HG03460 (cell line): ENCODE data around the gene MSLN.

Experiments used
- ATAC-seq: cut with Tn5 transposase; IDR thresholded peaks from one replicate; pipeline ENCODE4 v1.9.1; 2021; ENCODE audit not compliant: unreplicated experiment

MSLN gene

DNA sequence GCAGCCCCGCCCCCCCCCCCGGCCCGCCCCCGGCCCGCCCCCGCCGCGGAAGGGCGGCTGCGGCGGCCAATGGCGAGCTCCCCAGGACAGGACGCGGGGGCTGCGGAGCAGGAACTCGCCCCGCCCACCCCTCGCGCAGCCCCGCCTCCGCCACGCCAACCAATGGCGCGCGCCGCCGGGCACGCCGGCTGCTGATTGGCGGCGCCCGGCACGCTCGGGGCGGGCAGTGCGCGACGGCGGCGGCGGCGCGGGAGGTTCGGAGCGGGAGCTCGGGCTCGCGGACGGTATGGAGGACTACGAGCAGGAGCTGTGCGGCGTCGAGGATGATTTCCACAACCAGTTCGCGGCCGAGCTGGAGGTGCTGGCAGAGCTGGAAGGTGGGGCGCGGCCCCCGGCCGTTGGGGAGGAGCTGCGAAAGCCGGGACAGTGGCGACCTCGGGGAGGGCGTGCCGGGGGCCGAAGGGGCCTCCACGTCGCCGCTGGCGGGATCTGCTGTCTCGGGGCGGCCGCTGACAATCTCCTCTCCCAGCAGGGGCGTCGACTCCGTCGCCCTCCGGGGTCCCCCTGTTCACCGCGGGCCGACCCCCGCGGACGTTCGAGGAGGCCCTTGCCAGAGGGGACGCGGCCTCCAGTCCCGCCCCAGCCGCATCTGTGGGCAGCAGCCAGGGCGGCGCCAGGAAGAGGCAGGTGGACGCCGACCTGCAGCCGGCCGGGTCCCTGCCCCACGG lies 28.0 kb downstream of the MSLN start, which contains the start of gene CHTF18:
Gene CHTF18 (plus strand): TSS at position 222 of the 728 bp plus-strand sequence. CDS start 65 bp downstream, at position 287.
- peak; percentile 51 for ATAC-seq

DNA sequence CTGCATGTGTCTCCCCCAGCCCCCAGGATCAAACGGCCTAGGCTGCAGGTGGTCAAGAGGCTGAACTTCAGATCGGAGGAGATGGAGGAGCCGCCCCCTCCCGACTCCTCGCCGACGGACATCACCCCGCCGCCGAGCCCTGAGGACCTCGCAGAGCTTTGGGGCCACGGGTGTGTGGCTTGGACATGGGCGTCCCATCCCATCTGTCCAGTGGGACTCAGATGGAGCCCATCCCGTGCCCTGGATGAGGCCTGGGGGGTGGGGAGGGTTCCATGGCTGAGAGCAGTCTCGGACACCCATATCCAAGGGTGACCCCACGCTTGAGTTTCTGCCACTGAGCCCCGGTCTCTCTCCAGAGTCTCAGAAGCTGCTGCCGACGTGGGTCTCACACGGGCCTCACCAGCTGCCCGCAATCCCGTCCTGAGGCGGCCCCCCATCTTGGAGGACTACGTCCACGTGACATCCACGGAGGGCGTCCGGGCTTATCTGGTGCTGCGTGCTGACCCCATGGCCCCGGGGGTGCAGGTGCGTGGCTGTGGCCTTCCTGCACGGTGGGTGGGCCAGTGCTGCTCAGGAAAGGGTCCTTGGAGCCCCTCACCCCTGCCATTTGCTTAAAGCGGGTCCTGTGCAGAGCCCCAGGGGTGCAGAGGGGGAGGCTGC lies 28.8 kb downstream of the MSLN start:
- no peak for ATAC-seq

DNA sequence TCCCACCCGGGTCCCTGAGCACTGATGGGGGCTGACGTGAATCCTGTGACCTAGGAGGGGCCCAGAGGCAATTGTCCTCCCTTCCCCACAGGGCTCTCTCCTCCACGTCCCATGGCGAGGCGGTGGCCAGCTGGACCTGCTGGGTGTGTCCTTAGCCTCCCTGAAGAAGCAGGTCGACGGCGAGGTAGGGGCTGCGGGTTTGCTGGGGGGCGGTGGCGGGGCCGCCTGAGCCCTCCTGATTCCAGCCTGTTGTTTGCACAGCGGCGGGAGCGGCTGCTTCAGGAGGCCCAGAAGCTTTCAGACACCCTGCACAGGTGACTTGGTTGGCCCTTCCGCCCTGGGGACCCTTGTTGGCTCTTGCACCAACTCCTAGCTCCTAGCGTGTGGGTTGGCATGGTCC lies 29.6 kb downstream of the MSLN start:
- no peak for ATAC-seq

DNA sequence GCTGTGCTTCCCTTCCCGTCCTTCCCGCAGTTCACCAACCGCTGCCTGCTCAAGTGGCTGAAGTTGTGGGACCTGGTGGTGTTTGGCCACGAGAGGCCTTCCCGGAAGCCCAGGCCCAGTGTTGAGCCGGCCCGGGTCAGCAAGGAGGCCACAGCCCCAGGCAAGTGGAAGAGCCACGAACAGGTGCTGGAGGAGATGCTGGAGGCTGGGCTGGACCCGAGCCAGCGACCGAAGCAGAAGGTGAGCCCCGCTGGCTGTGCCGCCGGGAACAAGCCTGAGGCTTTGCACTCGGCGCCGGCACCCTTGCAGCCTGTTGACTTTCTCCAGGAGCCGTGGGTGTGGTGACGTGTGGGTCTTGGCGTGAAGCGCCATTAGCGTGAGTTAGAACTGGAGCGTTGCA lies 30.6 kb downstream of the MSLN start:
- ATAC-seq = no peak

DNA sequence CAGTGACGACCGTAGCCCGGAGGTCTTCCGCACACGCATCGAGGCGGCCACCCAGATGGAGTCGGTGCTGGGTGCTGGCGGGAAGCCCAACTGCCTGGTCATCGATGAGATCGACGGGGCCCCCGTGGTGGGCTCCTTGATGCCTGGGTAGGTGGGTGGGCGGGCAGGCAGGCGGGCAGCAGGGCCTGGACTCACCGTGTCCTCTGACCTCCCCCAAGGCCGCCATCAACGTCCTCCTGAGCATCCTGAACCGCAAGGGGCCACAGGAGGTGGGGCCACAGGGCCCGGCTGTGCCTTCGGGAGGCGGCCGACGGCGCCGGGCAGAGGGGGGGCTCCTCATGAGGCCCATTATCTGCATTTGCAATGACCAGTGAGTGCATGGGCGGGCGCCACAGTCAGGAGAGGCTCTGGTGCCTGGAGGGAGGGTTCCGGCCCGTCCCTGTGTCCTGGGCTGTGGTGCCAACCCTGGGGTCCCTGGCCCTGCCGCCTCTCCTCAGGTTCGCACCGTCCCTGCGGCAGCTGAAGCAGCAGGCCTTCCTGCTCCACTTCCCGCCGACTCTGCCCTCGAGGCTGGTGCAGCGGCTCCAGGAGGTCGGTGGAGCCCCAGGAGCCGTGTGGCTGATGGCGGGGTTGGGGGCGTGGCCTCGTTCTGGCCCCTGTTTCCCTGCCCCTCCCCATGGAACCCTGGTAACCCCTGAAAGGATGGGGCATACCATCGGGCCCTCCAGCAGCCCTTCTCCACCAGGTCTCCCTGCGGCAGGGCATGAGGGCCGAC lies 31.9 kb downstream of the MSLN start:
- no peak for ATAC-seq

DNA sequence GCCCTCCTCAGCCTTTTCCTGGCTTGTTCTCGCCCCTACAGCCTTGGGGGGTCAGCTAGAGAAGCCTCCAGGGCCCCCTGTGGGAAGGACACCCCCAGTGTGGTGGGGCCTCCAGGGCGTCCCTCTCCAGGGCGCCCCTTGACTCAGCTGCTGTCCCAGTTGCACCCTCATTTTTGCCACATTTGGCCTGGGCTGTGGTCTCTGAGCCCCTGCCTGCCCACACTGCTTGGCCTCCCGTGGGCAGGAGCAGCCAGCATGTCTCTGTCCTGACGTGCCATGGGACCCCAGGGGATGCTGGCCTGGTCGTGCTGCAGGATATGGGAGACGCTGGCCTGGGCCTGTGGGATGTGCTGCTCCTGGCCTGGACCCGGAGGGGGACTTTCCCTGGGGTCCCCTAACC lies 32.9 kb downstream of the MSLN start:
- ATAC-seq = no peak

DNA sequence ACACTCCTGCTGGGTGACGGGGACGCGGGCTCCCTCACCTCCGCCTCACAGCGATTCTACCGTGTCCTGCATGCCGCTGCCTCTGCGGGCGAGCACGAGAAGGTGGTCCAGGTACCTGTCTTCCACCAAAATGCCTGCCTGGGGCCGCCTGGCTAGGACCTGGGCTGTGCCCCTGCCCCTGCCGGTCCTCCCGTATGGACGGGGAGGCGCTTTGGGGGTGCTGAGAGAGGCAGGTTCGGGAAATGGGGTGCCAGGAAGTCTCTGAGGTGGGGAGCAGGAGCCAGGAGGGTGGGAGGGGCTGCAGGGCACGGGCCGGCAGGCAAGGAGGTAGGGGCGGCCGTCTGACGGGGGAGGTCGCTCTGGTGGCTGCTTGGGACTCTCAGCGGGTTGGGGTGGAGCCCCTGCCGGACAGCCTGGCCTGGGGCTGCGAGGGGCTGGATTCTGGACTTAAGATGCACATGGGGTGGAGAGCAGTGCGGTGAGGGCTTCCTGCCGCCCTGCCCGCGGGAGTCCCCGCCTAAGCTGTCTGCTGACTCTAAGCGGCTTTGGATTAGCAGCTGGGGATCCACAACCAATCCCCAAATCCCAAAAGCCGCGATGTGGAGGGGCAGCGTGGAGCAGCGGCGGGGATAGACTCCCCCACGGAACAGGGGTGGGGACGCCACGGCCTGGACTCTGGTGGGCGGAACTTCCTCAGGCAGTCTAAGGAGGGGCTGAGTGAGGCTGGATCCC lies 33.7 kb downstream of the MSLN start:
- ATAC-seq = no peak

DNA sequence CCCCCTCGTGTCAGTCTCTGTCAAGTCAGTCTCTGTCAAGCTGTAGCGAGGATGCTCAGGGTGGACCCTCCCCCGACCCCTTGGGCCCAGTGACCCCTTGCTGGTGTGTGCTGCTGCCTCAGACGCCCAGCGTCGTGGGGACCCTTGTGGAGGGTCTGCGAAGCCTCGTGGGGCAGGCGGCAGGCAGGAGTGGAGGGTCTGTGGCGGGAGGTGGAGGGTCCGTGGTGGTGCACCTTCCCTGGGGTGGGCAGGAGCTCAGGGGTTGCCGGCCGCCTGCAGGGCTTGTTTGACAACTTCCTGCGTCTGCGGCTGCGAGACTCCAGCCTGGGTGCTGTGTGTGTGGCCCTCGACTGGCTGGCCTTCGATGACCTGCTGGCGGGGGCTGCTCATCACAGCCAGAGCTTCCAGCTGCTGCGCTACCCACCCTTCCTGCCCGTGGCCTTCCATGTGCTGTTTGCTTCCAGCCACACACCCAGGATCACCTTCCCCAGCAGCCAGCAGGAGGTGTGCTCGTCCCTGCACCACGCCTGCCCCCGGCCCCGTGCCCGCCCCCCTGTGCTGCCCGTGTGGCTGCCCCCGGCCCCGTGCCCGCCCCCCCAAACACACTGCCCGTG lies 34.4 kb downstream of the MSLN start:
- ATAC-seq = no peak

DNA sequence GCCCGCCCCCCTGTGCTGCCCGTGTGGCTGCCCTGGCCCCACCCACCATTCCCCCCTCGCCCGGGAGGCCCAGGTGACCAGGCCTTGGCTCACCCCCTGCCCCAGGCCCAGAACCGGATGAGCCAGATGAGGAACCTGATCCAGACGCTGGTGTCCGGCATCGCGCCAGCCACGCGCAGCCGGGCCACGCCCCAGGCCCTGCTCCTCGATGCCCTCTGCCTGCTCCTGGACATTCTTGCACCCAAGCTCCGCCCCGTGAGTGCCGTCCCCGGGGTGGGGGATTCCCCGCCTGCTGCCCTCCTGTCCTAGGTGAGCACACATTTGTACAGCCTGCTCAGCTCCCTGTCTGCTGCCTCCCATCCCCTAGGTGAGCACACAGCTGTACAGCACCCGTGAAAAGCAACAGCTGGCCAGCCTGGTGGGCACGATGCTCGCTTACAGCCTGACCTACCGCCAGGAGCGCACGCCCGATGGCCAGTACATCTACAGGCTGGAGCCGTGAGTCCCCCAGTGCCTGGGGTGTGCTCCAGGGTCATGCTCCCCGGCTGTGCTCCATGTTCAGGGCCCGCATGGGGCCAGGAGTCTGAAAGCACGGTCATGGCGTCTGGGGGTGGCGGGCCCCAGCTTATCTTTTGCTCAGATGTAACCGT lies 35.2 kb downstream of the MSLN start:
- ATAC-seq = no peak

DNA sequence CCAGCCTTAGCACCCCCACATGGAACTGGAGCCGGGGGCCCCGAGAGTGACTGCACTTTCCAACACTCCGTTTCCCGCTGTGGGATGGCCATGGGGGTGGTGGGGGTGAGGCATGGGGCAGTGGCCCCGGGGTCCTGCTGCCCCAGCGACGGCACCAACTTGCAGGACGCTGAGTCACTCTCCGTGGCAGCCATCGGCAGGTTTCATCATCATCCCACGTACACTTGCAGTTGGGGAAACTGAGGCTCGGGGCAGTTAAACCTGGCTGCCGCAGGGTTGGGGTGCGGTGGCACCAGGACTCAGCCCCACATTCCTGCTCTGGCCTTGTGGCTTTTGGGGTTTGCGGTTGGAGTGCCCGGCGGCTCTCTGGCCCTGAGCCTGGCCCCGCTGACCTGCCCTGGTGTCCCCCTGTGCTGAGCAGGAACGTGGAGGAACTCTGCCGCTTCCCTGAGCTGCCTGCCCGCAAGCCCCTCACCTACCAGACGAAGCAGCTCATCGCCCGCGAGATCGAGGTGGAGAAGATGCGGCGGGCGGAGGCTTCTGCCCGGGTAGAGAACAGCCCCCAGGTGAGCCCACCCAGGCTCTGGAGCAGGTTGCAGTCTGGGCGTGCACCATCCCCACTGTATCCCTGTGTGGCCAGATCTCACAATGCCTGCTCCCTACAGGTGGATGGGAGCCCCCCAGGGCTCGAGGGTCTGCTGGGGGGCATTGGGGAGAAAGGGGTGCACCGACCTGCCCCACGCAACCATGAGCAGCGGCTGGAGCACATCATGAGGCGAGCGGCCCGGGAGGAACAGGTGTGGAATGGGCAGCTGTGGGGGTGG lies 36.0 kb downstream of the MSLN start:
- no peak for ATAC-seq

DNA sequence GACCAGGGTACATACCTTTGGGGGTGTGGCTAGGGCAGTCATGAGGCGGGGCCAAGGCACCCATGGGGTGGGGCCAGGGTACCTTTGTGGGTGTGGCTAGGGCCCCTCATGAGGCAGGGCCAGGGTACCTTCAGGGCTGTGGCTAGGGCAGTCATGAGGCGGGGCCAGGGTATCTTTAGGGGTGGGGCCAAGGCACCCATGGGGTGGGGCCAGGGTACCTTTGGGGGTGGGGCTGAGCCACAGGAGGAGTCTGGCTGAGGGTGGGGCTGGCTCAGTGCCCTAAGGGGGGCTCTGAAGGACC lies 36.5 kb downstream of the MSLN start:
- ATAC-seq = no peak

DNA sequence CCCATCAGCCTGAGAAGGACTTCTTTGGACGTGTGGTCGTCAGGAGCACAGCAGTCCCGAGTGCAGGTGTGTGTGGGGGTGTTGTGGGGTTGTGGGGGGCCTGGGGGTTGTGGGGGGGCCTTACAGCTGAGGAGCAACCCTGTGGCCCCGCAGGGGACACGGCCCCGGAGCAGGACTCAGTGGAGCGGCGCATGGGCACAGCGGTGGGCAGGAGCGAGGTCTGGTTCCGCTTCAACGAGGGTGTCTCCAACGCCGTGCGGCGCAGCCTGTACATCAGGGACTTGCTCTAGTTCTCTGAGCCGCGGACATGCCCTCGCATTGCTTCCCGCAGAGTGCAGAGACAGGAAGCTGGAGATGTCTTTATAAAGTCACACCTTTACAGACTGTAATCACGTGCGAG lies 37.2 kb downstream of the MSLN start:
- ATAC-seq = no peak

DNA sequence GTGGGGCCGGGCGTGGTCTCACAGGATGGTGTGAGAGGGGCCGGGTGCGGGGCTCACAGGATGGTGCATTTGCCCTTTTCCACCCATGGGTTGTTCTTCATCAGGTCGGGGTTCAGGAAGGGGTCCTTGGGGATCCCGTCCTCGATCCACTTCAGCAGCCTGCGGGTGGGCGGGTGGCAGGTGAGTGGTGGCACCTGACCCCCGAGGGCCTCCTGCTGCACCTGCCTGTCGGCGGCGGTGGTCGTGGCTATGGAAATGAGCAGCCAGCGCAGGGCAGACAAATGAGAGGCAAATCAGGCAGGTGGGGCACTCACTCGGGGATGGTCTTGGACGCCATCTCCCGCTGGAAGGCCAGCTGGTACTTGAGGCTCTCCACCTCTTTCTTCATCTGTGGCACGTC lies 38.1 kb downstream of the MSLN start:
- no peak for ATAC-seq

DNA sequence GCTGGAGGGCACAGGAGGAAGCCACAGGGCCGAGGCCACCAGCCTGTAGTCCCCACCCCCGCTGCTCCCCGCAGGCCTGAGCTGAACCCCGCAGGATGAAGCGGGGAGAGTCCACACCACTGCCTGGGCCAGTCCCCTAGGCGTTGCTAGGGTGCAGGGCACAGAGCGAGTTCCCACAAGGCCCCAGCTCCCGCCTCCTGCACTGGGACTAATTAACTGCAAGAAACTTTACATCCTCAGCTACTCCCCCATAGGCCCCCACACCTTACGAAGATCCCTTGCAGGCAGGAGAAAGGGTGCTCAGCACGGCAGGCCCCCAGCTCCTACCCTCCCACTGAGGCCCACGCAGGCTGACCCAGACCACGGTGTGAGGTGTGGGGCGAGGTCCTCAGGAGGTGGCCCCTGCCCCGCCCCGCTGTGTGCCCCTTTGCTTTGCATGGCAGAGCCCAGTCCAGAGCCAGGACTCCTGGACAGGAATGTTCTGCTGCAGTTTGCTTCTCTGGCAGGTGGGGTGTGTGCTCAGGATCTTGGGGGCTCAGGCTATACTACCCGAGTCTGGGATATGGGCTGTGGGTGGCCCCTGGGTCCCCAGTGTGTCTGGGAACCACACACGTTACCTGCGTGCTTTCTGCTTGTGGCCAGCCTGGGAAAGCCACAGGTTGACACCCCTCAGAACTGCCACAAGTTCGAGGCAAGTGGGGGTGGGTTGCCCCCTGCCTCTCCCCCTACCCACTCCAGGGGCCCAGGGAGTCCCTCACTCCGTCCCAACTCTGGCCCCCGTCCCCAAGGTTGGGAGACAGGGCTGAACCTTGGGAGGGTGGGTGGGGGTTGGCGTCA lies 38.8 kb downstream of the MSLN start:
- no peak for ATAC-seq

DNA sequence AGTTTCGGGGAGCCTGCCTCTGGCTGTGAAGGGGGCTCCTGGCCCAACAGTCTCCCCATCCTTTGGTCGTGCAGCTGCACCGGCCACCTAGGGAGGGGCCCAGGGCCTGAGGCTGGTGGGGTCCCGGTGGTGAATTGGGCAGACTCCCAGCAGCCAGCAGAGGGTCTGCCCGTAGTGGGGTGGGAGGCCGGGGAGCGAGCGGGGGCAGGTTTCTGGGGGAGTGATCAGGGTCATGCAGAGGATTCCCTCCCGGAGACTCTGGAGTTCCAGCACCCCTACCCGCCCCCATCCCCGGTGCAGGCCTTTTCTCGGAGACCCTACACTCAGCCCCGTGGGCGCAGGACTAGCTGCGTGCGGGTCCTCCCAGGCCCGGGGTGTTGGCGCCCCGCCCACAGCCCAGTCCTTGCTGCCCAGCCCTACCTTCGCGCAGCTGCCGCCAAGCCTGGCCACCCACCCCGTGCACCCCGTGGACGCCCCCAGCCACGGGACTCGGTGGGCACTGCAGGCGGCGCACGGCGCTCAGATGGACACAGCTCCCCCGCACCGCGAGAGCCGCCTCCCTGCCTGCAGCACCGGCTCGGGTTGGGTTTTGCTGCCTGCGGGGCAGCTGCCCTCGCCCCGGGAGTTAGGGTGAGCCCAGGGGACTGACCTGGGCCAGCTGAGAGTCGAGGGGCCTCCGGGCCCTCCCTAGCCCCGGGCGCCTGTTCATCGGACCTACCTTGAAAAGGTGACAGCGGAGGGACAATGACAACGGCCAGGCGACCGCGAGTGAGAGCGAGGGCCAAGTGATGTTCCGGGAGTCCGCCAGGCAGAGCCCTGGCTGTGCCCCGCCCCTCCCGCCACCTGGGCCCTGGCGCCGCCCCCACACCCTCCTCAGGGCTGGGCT lies 39.7 kb downstream of the MSLN start, which contains the start of gene GNG13:
Gene GNG13 (minus strand): TSS at position 787 of the 886 bp plus-strand sequence. CDS start 1,657 bp downstream, outside the sequence.
- ATAC-seq = no peak

DNA sequence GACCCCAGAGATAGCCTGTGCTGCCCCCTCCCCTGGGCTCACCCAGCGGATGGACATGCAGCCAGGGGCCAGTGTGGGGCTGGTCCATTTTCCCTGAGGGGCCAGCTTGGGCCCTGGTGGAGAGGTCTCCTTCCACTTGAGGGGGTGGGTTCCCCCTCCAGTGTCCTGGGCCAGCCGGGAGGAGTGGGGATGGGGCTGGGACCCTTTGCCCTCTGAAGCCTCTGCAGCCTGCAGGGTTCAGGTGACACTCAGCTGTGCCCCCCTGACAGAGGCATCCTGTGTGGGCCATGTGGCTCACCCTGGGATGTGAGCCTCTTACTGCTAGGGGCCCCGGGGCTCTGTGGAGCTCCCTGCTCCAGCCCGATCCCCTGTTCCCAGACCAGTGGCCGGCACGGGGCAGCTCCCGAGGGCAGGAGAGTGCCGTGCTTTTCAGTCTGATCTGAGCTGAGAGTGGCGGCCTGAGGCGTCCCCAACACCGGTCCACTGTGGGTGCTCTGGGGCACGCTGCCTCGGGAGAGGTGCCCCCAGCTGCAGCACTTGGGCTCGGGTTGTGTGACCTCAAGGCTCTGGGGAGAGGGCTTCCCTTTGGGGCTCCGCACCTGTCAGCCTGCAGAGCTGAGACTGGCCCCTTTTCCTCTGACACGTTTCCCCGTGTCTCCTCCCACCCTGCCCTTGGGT lies 40.4 kb downstream of the MSLN start:
- no peak for ATAC-seq
